Right lung (tissue), 5 donors: ENCODE data around the gene MAT2A. TPM values are rescaled to one million over a fixed set of nuclear protein-coding genes. Genes with fewer than 3 reads are reported as not detected.
"Not testable (repeated sequence)": the region's sequence is repeated elsewhere in the genome, so short reads cannot be mapped to it uniquely, and the experiment has no call there.

ENCODE experiments used
- DNase-seq, 2 donors: peaks; one replicate each; pipeline ENCODE4 v3.0.0-alpha.2; 2013
- polyA plus RNA-seq, 5 donors: library from polyadenylated mRNA; unstranded; fragments of 120-200 nt; gene quantifications; one replicate each; pipeline versions ENCODE4 v1.2.1 to v1.2.3, GENCODE V29; 2013; ENCODE audit warnings: inconsistent platforms in 1 of 5, low replicate concordance in 1 of 5; ENCODE audit not compliant: insufficient read length in 5 of 5, insufficient read depth in 1 of 5

The MAT2A gene
- polyA plus RNA-seq, 5 donors: 274 to 398 (median 339) TPM

GRCh38 chr2:85523062-85523902 is 15.7 kb upstream of the MAT2A start:
- no peak for DNase-seq

DNA sequence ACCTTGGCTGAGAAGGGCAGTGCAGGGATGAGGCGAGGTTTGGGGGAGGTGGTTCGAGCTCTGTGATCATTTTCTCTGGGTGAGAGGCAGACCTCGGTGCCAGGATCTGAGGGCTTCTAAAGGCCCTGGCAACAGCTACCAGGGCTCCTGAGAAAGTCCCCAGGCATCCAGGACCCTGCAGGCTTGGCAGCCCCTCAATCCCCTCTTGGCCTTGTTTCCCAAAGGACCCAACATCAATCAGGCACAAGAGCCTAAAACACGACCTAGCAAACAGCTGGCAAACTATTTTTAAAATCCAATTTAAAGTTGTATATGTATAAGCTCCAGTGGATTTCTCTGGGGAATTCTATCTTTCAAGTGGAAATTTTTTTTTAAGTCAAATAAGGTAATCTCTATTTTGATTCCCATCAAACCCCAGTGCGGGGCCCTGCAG is 15.0 kb upstream of the MAT2A start:
- no peak for DNase-seq

- DNase-seq: no peak
Observed at GRCh38 chr2:85524336-85524908, 14.5 kb upstream of the MAT2A start.

- no peak for DNase-seq
Observed at GRCh38 chr2:85525029-85525428, 13.9 kb upstream of the MAT2A start.

- DNase-seq: no peak
Observed at GRCh38 chr2:85525567-85525966, 13.4 kb upstream of the MAT2A start.

- no peak for DNase-seq
Observed at GRCh38 chr2:85527787-85528186, 11.2 kb upstream of the MAT2A start.

- no peak for DNase-seq
Observed at GRCh38 chr2:85528355-85528754, 10.6 kb upstream of the MAT2A start.

DNA sequence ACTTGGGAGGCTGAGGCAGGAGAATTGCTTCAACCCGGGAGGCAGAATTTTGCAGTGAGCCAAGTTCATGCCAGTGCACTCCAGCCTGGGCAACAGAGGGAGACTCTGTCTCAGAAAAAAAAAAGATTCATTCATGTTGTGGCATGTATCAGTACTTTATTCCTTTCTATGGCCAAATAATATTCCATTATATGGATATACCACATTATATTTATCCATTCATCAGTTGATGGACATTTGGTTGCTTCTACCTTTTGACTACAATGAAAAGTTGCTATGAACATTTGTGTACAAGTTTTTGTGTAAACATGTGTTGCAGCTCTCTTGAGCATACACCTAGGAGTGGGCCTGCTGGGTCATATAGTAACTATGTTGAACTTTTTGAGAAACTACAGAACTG is 9.2 kb upstream of the MAT2A start:
- no peak for DNase-seq

DNA sequence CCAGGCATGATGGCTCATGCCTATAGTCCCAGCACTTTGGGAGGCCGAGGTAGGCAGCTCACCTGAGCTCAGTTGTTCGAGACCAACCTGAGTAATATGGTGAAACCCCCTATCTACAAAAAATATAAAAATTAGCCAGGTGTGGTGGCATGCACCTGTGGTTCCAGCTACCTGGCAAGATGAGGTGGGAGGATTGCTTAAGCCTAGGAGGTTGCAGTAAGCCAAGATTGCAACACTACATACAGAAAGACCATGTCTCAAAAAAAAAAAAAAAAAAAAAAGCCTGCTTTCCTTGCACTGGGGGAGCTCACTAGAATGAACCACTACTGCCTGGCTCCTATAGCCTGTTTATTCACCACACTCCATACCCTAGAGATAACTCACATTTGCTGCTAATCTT is 7.4 kb upstream of the MAT2A start:
- no peak for DNase-seq

DNA sequence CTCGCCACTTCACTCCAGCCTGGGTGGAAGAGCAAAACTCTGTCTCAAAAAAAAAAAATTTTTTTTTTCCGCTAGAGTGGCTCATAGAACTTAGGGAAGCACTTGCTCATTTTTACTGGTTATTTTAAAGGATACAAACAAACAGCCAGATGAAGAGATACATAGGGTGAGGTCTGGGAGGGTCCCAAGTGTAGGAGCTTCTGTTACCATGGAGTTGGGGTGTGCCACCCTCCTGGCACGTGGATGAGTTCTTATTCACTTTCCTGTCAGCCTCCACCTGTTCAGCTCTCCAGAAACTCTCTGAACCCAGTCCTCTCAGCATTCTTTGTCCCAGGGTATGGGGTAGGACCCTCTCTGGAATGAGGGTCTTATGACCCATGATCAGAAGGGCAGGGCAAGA is 4.9 kb upstream of the MAT2A start:
- DNase-seq: no peak

GRCh38 chr2:85534881-85535280 is 4.1 kb upstream of the MAT2A start:
- no peak for DNase-seq

- DNase-seq: no peak
Observed at GRCh38 chr2:85536479-85536878, 2.5 kb upstream of the MAT2A start.

DNA sequence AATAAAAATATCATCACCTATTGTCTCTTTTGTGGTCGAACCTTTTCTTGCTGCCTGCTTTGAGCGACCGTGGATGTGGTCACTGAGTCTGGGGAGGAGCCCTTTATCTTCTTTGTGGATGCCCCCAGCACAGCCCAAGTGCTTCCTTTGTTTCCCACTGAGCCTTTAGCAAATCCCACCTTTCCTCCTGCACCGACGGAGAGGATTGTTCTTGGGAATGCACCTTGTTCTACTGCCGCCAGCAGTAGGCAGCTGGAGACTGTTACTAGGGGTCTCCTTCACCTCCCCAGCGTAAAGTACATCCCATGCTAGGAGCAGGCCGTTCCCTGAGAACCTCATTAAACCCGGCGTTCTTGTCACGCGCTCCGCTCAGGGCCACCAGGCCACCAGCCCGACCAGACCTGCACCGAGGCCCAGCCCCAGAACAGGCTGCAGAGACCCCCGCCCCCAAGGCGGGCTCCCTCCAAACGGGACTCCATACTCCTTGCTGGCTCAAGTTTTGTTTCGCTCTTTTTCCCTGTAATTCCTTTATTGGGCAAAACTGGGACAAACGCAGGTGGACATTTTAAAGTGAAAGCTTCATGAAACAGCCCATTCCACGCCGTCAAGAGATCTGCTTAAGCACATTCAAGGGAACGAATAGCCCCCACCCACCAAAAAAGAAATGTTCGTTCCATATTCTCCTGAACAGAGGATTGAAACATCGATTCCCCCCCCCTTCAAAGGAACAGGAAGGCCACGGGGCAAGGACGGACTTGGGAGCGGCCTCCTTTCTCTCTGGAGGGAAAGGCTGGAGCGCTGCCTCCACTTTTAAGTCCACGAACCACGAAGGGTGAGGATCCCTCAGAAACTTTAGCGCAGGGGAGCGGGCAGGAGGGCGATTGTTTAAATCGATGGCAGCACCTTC is 1.1 kb upstream of the MAT2A start:
- peak; percentile 47 to 50 for DNase-seq

DNA sequence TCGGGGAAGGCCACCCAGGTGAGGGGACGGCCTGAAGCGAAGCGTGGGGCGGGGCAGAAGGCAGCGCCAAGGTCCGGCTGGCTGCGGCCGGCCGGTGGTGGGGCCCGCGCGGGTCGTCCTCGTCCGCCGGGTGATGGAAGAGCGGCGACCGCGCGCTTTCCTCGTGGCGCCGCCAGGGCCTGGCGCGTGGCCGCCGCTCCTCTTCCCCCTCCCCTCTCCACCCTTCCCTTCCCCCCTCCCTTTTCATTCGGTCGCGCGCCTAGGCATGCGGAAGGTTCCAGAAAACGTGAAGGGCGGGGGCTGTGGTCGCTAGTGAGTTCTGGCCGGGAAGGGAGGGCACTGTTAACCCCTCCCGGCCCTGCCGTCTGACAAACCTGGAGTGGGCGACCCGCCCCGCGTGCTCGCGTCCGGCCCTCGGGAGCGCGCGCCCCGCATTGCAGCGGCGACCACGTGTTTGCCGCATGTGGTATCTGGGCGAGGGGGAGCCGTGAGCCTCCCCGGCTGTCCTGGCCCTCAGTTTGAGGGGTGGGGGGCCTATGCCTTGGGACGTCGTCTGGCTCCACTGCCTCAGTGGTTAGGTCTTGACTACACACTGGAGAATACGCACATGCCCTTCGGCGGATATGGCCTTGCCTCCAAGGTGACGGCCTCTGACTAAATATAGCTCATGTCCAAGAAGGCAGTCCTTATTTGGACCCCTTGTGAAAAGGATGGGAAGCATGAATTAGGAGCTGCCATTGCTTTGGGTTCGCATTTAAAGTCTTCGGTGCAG is 579 bp downstream of the MAT2A start:
- DNase-seq: peak; percentile 83 to 84

- peak in 1 of 2 donors; percentile 19 for DNase-seq
Observed at GRCh38 chr2:85540133-85540648, 1.2 kb downstream of the MAT2A start.

DNA sequence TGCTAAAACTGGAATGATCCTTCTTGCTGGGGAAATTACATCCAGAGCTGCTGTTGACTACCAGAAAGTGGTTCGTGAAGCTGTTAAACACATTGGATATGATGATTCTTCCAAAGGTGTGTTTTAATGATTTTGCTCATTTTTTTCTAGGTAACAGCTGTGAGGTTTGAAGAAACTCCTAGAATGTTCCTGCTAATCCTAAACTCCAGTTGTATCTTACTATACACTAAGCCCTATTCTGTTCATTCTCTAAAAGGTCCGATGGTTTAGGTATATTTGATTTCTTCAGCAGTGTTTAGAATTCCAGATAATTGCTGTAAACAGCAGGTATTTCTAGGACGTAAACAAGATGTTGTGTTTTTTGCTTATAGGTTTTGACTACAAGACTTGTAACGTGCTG is 2.3 kb downstream of the MAT2A start:
- no peak for DNase-seq

DNA sequence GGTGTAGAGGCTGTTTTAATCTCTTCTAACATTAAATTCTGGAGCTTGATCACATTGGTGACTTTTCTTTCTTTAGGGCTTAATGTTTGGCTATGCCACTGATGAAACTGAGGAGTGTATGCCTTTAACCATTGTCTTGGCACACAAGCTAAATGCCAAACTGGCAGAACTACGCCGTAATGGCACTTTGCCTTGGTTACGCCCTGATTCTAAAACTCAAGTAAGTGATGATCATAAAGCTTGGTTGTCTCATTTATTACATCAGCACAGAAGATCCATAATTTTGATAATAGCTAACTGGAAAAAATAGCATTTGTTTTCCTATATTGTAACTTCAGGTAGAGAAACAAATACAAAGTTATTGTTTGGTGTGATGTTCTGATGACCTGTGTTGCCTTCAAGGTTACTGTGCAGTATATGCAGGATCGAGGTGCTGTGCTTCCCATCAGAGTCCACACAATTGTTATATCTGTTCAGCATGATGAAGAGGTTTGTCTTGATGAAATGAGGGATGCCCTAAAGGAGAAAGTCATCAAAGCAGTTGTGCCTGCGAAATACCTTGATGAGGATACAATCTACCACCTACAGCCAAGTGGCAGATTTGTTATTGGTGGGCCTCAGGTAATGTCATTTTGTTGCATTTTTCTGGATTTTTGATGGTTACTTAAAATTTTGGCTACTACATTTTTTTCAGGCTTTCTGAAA is 2.9 kb downstream of the MAT2A start:
- no peak for DNase-seq

- no peak for DNase-seq
Observed at GRCh38 chr2:85542777-85543176, 3.8 kb downstream of the MAT2A start.

GRCh38 chr2:85544254-85544691 is 5.3 kb downstream of the MAT2A start:
- not testable (repeated sequence) for DNase-seq

DNA sequence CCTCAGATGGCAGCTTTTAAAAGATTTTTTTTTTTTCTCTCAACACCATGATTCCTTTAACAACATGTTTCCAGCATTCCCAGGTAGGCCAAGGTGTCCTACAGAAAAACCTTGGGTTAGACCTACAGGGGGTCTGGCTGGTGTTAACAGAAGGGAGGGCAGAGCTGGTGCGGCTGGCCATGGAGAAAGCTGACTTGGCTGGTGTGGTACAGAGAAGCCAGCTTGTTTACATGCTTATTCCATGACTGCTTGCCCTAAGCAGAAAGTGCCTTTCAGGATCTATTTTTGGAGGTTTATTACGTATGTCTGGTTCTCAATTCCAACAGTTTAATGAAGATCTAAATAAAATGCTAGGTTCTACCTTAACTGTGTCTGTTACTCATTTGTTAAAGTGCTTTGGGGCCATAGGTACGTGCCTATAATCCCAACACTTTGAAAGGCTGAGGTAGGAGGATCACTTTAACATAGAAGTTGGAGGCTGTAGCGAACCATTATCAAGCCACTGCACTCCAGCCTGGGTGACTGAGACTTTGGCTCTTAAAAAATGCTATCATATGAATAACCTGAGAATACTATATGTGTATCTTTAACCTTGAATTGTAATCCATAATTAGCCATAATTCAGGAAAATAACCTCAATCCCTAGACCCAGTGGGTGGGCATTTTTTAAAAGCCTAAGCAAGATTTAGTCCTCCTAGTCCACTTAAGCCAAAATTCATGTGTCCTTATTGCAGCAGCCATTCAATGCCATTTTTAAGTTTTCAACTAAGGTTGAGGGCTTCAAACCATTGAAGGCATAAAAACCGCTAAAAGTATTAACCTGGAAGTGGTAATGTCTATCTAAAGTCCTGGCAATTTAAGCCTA is 6.2 kb downstream of the MAT2A start:
- not testable (repeated sequence) for DNase-seq
